H1 (cell line): ENCODE data around the gene KIAA0586. TPM values are rescaled to one million over a fixed set of nuclear protein-coding genes. Genes with fewer than 3 reads are reported as not detected.

Experiments
- CTCF ChIA-PET: fragments of 300-600 bp; sonication (Branson Sonifier 250); formaldehyde crosslinking; loops from one replicate; lab custom pipeline; 2021; ENCODE audit not compliant: partially characterized antibody; lab: Charles Lee
- POLR2A ChIA-PET: fragments of 300-600 bp; sonication (Branson Sonifier 250); formaldehyde crosslinking; loops from one replicate; lab custom pipeline; 2021; ENCODE audit warnings: inconsistent platforms; ENCODE audit not compliant: partially characterized antibody; lab: Charles Lee
- DNase-seq, 2 experiments: peaks; one replicate each; pipeline versions ENCODE4 v3.0.0 to v3.0.0-alpha.2; 2010 to 2022; ENCODE audit warnings: low spot score in 2 of 2, low read depth in 1 of 2, mixed read lengths in 1 of 2
- FAIRE-seq: peaks from 2 replicates; lab custom pipeline; 2011; peaks lifted over from hg19 to GRCh38; lab: Jason Lieb, UNC
- H2AFZ ChIP-seq: 2 replicates; pipeline ENCODE4 v1.8.1; 2012; ENCODE audit warnings: low read length, inconsistent platforms
- H2AK5ac ChIP-seq: 2 replicates; pipeline ENCODE4 v1.6.1; 2013; ENCODE audit warnings: low read depth, low read length
- H2BK120ac ChIP-seq: replicated peaks from 2 replicates; pipeline ENCODE3; 2013; ENCODE audit warnings: low read depth, low read length, inconsistent platforms
- H2BK12ac ChIP-seq: 2 replicates; pipeline ENCODE4 v1.6.1; 2013; ENCODE audit warnings: low read depth, low read length
- H2BK15ac ChIP-seq: 2 replicates; pipeline ENCODE4 v1.6.1; 2013; ENCODE audit warnings: low read length
- H2BK20ac ChIP-seq: 2 replicates; pipeline ENCODE4 v1.6.1; 2013; ENCODE audit warnings: low read length
- H2BK5ac ChIP-seq: 2 replicates; pipeline ENCODE4 v1.6.1; 2013; ENCODE audit warnings: low read depth, low read length
- H3K14ac ChIP-seq: 2 replicates; pipeline ENCODE4 v1.6.1; 2013; ENCODE audit warnings: inconsistent platforms; ENCODE audit not compliant: insufficient read length
- H3K18ac ChIP-seq: 2 replicates; pipeline ENCODE4 v1.6.1; 2013; ENCODE audit warnings: low read length; ENCODE audit errors: extremely low read depth
- H3K23ac ChIP-seq: 2 replicates; pipeline ENCODE4 v1.6.1; 2013; ENCODE audit warnings: inconsistent platforms; ENCODE audit not compliant: insufficient read length
- H3K23me2 ChIP-seq: 2 replicates; pipeline ENCODE4 v1.6.1; 2013; ENCODE audit warnings: low read depth, low read length
- H3K27ac ChIP-seq: 2 replicates; pipeline ENCODE4 v1.6.1; 2011; ENCODE audit warnings: low read depth, low read length, inconsistent platforms
- H3K27me3 ChIP-seq, 4 experiments: replicated peaks in 1 of 4; 1 replicate in 1 of 4; 2 replicates in 3 of 4; pipeline versions ENCODE4 v1.6.1 to v1.8.1; 2011 to 2013; ENCODE audit warnings: low read length in 3 of 4, mild to moderate bottlenecking in 3 of 4, inconsistent platforms in 2 of 4, mixed read lengths in 2 of 4, moderate library complexity in 1 of 4; ENCODE audit not compliant: control insufficient read depth in 3 of 4, insufficient read depth in 3 of 4; ENCODE audit errors: extremely low read depth in 1 of 4
- H3K36me3 ChIP-seq, 4 experiments: 2 replicates each; pipeline versions ENCODE4 v1.6.1 to v1.8.1; 2011 to 2013; ENCODE audit warnings: mild to moderate bottlenecking in 4 of 4, low read length in 3 of 4, moderate library complexity in 2 of 4, control low read depth in 1 of 4, inconsistent platforms in 1 of 4; ENCODE audit not compliant: insufficient read depth in 4 of 4, control insufficient read depth in 2 of 4
- H3K4ac ChIP-seq: replicated peaks from 2 replicates; pipeline ENCODE3; 2013; ENCODE audit warnings: low read length, low read depth, mixed read lengths, inconsistent platforms; ENCODE audit not compliant: insufficient read length
- H3K4me1 ChIP-seq, 4 experiments: replicated peaks in 1 of 4; 1 replicate in 1 of 4; 2 replicates in 3 of 4; pipeline versions ENCODE4 v1.6.1 to v1.8.1; 2011 to 2013; ENCODE audit warnings: low read length in 3 of 4, inconsistent platforms in 2 of 4, mixed read lengths in 1 of 4; ENCODE audit not compliant: insufficient read depth in 4 of 4, control insufficient read depth in 3 of 4
- H3K4me2 ChIP-seq, 2 experiments: 2 replicates each; pipeline versions ENCODE4 v1.6.1 to v1.8.1; 2011 to 2013; ENCODE audit warnings: low read depth in 2 of 2, low read length in 2 of 2, control low read depth in 1 of 2, inconsistent platforms in 1 of 2, mild to moderate bottlenecking in 1 of 2; ENCODE audit not compliant: insufficient read depth in 1 of 2
- H3K4me3 ChIP-seq, 4 experiments: fragments of 200-600, 300-600 bp in 1 of 4; sonication (generic), shearing (Covaris generic), sonication (Bioruptor Twin) in 1 of 4; 2 replicates each; pipeline versions ENCODE4 v1.5.1 to v1.8.1; 2011 to 2016; ENCODE audit warnings: low read length in 4 of 4, low read depth in 3 of 4, control low read depth in 2 of 4, inconsistent platforms in 2 of 4, mild to moderate bottlenecking in 2 of 4, mixed read lengths in 1 of 4, moderate library complexity in 1 of 4; ENCODE audit not compliant: insufficient read depth in 2 of 4; ENCODE audit errors: extremely low read depth in 1 of 4
- H3K56ac ChIP-seq: replicated peaks from 2 replicates; pipeline ENCODE3; 2013; ENCODE audit warnings: low read depth, mild to moderate bottlenecking, mixed read lengths, low read length, inconsistent platforms; ENCODE audit not compliant: insufficient read length
- H3K79me1 ChIP-seq: 2 replicates; pipeline ENCODE4 v1.6.1; 2013; ENCODE audit warnings: low read depth, low read length, control low read depth
- H3K79me2 ChIP-seq, 2 experiments: 2 replicates each; pipeline versions ENCODE4 v1.6.1 to v1.8.1; 2012 to 2013; ENCODE audit warnings: low read length in 2 of 2, mild to moderate bottlenecking in 2 of 2, inconsistent platforms in 1 of 2; ENCODE audit not compliant: insufficient read depth in 2 of 2, control insufficient read depth in 1 of 2
- H3K9ac ChIP-seq, 4 experiments: replicated peaks in 1 of 4; 1 replicate in 1 of 4; 2 replicates in 3 of 4; pipeline versions ENCODE4 v1.6.1 to v1.8.1; 2011 to 2013; ENCODE audit warnings: low read depth in 3 of 4, low read length in 3 of 4, control low read depth in 2 of 4, mild to moderate bottlenecking in 2 of 4, moderate library complexity in 2 of 4, inconsistent platforms in 1 of 4; ENCODE audit errors: extremely low read depth in 1 of 4
- H3K9me3 ChIP-seq, 2 experiments: 2 replicates each; pipeline versions ENCODE4 v1.6.1 to v1.8.1; 2012 to 2013; ENCODE audit warnings: mild to moderate bottlenecking in 2 of 2, moderate library complexity in 2 of 2, control low read depth in 1 of 2, inconsistent platforms in 1 of 2, low read depth in 1 of 2, low read length in 1 of 2, mixed read lengths in 1 of 2; ENCODE audit not compliant: insufficient read depth in 2 of 2
- H4K20me1 ChIP-seq, 2 experiments: replicated peaks in 1 of 2; 2 replicates each; pipeline versions ENCODE3 to v1.8.1; 2011 to 2013; ENCODE audit warnings: inconsistent platforms in 2 of 2, low read length in 2 of 2, mild to moderate bottlenecking in 1 of 2; ENCODE audit not compliant: insufficient read depth in 2 of 2, control insufficient read depth in 1 of 2
- H4K5ac ChIP-seq: 2 replicates; pipeline ENCODE4 v1.6.1; 2013; ENCODE audit warnings: low read length, low read depth, mixed read lengths, inconsistent platforms; ENCODE audit not compliant: insufficient read length
- H4K8ac ChIP-seq: 2 replicates; pipeline ENCODE4 v1.8.0; 2013; ENCODE audit warnings: mild to moderate bottlenecking, moderate library complexity, low read length, inconsistent platforms; ENCODE audit not compliant: insufficient read depth; ENCODE audit errors: extremely low read depth
- H4K91ac ChIP-seq: replicated peaks from 2 replicates; pipeline ENCODE3; 2013; ENCODE audit warnings: low read length, mixed read lengths, inconsistent platforms; ENCODE audit not compliant: insufficient read length
- RNF2 ChIP-seq: fragments of 200-900, 300-1000 bp; sonication (generic); IDR thresholded peaks from 2 replicates; pipeline ENCODE4 v1.7.1; 2016; ENCODE audit warnings: borderline replicate concordance, low read depth, mild to moderate bottlenecking, antibody characterized with exemption, low read length; ENCODE audit not compliant: poor library complexity, severe bottlenecking; ENCODE audit errors: missing control alignments
- TEAD4 ChIP-seq: IDR thresholded peaks from 2 replicates; pipeline ENCODE4 v1.6.1; 2012; ENCODE audit warnings: low read depth, low read length, inconsistent platforms, mixed read lengths
- WGBS, 2 experiments: shearing (Covaris generic) in 1 of 2; methylation state at CpG; one replicate each; pipeline versions ENCODE4 v1.1.6 to v1.1.7; 2013 to 2015; ENCODE audit warnings: low lambda C conversion rate in 2 of 2, mixed read lengths in 2 of 2, inconsistent platforms in 1 of 2, low coverage in 1 of 2, missing lambda C conversion rate in 1 of 2; ENCODE audit not compliant: insufficient replicate concordance in 2 of 2, insufficient coverage in 1 of 2, insufficient read length in 1 of 2; ENCODE audit errors: extremely low coverage in 1 of 2, missing lambda C conversion rate in 1 of 2; 5-methylcytosine and 5-hydroxymethylcytosine counted together
- polyA plus RNA-seq, 7 experiments: library from polyadenylated mRNA; depleted of rRNA in 3 of 7; stranded (reverse) in 5 of 7; unstranded in 2 of 7; fragments of >200 nt in 5 of 7; fragments of 200-250 nt in 2 of 7; gene quantifications; 1 replicate in 5 of 7; 2 replicates in 1 of 7; 4 replicates in 1 of 7; pipeline versions ENCODE4 v1.2.1 to v1.2.3, GENCODE V29; 2011 to 2013; ENCODE audit warnings: missing spikeins in 2 of 7, mixed read lengths in 2 of 7
- total RNA-seq: library from RNA; stranded (reverse); fragmentation: NEBNext Ultra II Directional; extraction: Animal tissue kit (Norgen Biotek cat#: 25700); gene quantifications from 2 replicates; pipeline ENCODE4 v1.2.1, GENCODE V29; 2021

The KIAA0586 gene
- total and polyA plus RNA-seq, 2 of the 8 experiments (the other 6 are each of a cell fraction or from before 2014, with no cell fraction given), result 7.2 to 24.8 TPM

DNA sequence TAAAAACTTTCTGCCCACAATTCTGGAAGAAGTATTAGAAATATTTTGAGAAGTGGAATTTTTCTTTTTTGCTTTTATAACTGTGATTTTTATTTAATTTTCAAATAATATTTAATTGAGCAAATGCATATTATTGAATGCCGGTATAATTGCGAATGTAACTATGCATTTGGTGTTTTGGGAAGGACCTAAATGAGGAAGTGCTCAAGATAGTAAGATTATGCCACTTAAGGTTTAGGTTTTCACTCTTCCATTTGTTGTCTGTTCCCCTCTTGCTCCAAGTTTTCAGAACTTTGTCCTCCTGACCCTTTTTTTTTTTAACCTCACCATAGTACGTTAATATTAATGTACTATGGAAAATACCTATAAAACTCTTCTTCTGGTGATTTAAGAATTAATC lies 85.8 kb downstream of the KIAA0586 start:
- no peak overlapping the region for H3K18ac ChIP-seq
- no peak for TF ChIP-seq RNF2
- TF ChIP-seq TEAD4, result no peak
- TF ChIP-seq, all 59 proteins: peak for 0
- H3K36me3 ChIP-seq, result peaks cover 0 to 4% (median 0%) of the 10 kb centered on the region in 4 experiments; a peak in 2 of 8 replicates
- no peak overlapping the region for H2BK20ac ChIP-seq
- no peak overlapping the region for H3K27ac ChIP-seq
- no peak overlapping the region for H3K4me3 ChIP-seq
- H2BK15ac ChIP-seq, result no peak overlapping the region
- no peak overlapping the region for H3K4ac ChIP-seq
- POLR2A ChIA-PET, result no interaction called here
- no peak overlapping the region for H2BK5ac ChIP-seq
- no peaks in the 10 kb centered on the region for H3K79me2 ChIP-seq
- no peak for DNase-seq
- no peak overlapping the region for H3K14ac ChIP-seq
- no peak overlapping the region for H3K4me2 ChIP-seq
- no peak overlapping the region for H4K91ac ChIP-seq
- no peak overlapping the region for H2AK5ac ChIP-seq
- no peak overlapping the region for H2BK120ac ChIP-seq
- FAIRE-seq, result no peak
- H2BK12ac ChIP-seq, result no peak overlapping the region
- H4K8ac ChIP-seq, result no peak overlapping the region
- H3K27me3 ChIP-seq, result no peaks in the 10 kb centered on the region
- no peak overlapping the region for H2AFZ ChIP-seq
- no peak overlapping the region for H3K23ac ChIP-seq
- no peak overlapping the region for H4K5ac ChIP-seq
- CTCF ChIA-PET, result no interaction called here
- H4K20me1 ChIP-seq, result peaks cover 0 to 2% of the 10 kb centered on the region in 2 experiments
- no peaks in the 10 kb centered on the region for H3K9me3 ChIP-seq
- H3K9ac ChIP-seq, result no peak overlapping the region
- no peaks in the 10 kb centered on the region for H3K23me2 ChIP-seq
- H3K56ac ChIP-seq, result no peak overlapping the region
- H3K4me1 ChIP-seq, result no peaks in the 10 kb centered on the region
- WGBS, 2 experiments, result 87% methylated on average over 3 of the region's 3 CpGs; no CpG with 5 or more reads in 1 of the 2 experiments
- no peaks in the 10 kb centered on the region for H3K79me1 ChIP-seq
